Measurements from ENCODE around the gene BRIX1.

DNA sequence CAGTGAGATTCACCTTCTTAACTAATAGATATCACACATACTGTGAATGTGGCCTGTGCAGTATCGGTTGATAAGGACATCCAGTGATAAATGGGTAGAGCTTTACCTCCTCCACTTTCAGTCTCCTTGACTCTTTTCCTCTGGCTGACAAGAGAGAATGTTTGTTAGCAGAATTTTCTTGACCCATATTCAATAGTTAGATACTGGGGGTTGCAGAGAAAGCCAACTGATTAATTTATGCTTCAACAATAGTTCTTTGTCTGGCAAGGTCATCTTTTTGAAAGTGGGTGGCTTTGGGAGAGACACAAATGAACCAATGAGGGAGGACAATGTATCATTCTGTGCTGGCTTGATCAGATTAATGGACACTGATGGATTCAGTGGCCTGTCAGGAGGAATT is 46.3 kb upstream of the BRIX1 start:
- TF ChIP-seq POLR2A (IDR thresholded peaks at IDR 0.05; ENCODE audit: low read depth, low read length) (no peak), POLR2AphosphoS5 (IDR thresholded peaks at IDR 0.05; ENCODE audit: low read depth, low read length) (no peak)

Measured in GM12892 (cell line).